NOMO-1 (cell line): Measurements from ENCODE around the gene BTBD7.
"Not testable (repeated sequence)": the region's sequence is repeated elsewhere in the genome, so short reads cannot be mapped to it uniquely, and the experiment has no call there.

ENCODE experiments used
- DNase-seq, 2 experiments: peaks; one replicate each; lab custom pipeline; 2025; ENCODE audit not compliant: unreplicated experiment in 2 of 2; lab: John Stamatoyannopoulos, UW

BTBD7 gene, protein sequence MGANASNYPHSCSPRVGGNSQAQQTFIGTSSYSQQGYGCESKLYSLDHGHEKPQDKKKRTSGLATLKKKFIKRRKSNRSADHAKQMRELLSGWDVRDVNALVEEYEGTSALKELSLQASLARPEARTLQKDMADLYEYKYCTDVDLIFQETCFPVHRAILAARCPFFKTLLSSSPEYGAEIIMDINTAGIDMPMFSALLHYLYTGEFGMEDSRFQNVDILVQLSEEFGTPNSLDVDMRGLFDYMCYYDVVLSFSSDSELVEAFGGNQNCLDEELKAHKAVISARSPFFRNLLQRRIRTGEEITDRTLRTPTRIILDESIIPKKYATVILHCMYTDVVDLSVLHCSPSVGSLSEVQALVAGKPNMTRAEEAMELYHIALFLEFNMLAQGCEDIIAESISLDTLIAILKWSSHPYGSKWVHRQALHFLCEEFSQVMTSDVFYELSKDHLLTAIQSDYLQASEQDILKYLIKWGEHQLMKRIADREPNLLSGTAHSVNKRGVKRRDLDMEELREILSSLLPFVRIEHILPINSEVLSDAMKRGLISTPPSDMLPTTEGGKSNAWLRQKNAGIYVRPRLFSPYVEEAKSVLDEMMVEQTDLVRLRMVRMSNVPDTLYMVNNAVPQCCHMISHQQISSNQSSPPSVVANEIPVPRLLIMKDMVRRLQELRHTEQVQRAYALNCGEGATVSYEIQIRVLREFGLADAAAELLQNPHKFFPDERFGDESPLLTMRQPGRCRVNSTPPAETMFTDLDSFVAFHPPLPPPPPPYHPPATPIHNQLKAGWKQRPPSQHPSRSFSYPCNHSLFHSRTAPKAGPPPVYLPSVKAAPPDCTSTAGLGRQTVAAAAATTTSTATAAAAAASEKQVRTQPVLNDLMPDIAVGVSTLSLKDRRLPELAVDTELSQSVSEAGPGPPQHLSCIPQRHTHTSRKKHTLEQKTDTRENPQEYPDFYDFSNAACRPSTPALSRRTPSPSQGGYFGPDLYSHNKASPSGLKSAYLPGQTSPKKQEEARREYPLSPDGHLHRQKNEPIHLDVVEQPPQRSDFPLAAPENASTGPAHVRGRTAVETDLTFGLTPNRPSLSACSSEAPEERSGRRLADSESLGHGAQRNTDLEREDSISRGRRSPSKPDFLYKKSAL

DNA sequence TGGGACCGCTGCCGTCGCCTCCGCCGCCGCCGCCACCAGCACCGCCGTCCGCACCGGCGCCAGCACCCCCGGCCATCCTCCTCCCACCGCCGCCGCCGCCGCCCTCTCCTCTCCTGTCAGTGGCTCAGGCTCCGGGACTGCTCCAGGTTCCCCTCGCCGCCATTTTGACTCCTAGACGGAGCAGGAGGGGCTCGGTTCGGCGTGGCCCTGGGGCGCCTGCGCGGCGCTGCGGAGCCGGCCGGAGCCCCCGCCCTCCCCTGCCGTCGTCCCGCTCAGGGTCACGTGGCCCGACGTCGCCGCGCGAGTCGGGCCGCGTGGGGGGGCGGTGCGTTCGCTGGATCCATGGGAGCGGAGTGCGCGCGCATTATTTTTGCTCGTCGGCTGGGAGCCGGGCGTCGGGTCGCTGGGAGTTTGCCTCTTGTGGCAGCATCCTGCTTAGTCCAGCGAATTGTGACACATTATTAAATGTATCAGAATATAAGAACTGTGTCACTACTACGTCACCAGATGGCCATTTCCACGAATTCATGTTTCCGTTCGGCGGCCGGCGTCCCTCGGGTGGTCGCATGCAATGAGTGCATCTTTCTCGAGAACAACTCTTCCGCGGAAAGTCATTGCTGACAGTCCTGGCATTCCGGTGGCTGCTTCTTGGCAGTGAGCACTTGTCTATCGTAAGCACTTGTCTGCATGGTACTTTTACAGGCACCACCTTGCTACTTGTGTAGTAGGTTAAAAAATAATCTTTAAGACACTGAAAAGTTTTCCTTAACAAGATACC lies at the start of gene BTBD7:
TSS of gene BTBD7 (minus strand) at position 184 of the 778 bp plus-strand sequence. CDS start 36,985 bp downstream, outside the sequence.
- DNase-seq = peak; percentile 93 to 95

DNA sequence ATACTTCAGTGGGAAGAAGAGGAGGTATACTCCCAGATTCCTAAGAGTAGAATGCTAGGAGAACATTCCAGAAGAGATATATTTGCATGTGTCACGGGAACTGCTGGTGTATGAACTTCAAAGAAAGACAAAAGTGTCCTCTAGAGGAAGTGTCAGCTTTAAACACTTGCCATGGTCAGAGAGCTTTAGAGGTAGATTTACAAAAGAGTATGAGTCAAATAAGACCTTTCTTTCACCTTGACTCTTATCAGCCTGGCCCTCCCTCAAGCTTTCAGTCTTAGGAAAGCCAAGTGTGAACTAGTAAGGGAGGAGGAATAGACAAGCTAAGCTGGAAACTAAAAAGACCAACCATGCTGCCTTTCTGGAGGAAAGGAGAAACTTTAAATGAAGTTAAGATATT lies 48.8 kb upstream of the BTBD7 start:
- no peak for DNase-seq

DNA sequence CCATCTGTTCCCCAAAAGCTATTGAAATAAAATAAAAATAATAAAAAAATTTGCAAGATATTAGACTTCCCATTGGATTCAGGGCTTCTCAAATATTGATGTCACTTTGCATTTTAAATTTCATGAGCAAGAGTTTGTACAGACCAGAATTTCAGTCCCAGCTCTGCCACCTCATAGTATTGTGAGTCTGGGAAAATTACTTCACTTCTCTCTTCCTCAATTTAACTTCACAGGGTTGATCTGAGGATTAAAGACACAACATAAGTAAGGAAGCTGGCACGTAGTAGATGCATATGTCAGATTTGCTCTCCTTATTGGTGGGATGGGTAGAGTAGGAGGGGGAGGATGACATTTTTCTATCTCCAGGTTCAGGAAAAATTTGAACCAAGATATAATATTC lies 47.0 kb upstream of the BTBD7 start:
- DNase-seq = peak; percentile 23 to 81

DNA sequence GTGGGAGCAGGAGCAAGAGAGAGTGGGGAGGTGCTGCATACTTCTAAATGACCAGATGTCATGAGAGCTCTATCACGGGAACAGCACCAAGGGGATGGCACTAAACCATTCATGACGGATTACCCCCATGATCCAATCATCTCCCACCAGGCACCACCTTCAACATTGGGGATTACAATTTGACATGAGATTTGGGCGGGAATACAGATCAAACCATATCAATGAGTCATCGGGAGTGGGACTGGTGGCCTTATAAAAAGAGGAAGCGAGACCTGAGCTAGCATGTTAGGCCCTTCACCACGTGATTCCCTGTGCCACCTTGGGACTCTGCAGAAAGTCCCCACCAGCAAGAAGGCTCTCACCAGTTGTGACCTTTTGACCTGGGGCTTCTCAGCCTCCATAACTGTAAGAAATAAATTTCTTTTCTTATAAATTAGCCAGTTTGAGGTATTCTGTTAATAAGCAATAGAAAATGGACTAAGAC lies 42.9 kb upstream of the BTBD7 start:
- DNase-seq = peak; percentile 89 to 92

GRCh38 chr14:93369713-93370266 lies 37.0 kb upstream of the BTBD7 start:
- DNase-seq = peak; percentile 68 to 92

GRCh38 chr14:93368996-93369712 lies 36.3 kb upstream of the BTBD7 start:
- DNase-seq = peak; percentile 37 to 81

- DNase-seq = not testable (repeated sequence)
Observed at GRCh38 chr14:93354873-93355272, 22.0 kb upstream of the BTBD7 start.

GRCh38 chr14:93348292-93348691 lies 15.5 kb upstream of the BTBD7 start:
- DNase-seq = no peak

- DNase-seq = no peak
Observed at GRCh38 chr14:93347850-93348249, 15.0 kb upstream of the BTBD7 start.

DNA sequence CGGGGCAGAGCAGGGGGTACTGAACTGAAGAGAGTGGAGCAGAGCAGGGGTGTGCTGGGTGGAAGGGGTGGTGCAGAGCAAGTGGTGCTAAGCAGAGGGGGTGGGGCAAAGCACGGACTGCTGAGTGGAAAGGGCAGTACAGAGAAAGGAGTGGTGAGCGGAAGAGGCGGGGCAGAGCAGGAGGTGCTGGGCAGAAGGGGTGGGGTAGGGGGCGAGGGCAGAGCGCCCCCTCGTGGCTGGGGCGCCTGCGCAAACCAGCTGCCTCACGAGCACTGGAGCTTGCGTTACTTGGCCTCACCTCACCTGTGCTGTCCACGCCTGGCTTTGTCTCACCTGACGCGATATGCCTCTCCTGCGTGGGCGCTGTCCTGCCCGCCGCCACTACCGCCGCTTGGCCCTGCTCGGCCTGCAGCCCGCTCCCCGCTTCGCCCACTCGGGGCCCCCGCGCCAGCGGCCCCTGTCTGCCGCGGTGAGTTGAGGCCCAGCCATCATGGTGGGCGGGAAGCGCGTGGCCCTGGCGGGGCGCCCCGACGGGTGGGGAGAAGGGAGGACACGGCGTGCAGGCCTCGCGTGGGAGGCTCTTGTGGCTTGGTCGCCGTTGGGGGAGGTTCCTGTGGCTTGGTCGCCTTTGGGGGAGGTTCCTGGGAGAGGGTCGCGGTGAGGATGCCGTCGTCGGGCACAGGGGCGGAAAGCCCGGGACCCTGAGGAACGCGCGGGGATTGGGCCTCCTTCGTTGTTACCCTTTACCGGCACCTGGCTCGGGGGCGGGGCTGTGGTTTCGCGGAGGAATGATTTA lies 14.3 kb upstream of the BTBD7 start, which contains the start of gene COX8C:
TSS of gene COX8C (plus strand) at position 257 of the 796 bp plus-strand sequence. CDS start at position 344, 87 bp downstream.
- no peak for DNase-seq

DNA sequence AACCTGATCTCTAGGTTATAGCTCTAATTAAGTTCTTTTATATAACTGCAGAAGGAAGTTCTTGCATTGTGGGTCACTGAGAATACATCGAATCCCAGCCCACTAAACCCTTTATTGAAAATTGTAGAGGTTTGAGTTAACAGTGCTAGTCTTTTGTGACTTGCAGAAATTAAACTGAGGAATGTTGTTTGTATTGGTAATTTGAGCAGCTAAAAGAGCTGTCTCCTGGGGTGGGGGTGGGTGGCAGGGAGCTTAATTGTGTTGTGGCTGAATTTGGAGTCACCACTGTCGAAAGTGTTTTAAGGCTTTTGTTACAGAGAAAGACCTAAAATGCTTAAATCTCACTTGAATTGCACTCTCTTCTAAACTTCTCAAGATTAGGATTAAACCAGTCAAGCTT lies 11.0 kb upstream of the BTBD7 start:
- DNase-seq = no peak

DNA sequence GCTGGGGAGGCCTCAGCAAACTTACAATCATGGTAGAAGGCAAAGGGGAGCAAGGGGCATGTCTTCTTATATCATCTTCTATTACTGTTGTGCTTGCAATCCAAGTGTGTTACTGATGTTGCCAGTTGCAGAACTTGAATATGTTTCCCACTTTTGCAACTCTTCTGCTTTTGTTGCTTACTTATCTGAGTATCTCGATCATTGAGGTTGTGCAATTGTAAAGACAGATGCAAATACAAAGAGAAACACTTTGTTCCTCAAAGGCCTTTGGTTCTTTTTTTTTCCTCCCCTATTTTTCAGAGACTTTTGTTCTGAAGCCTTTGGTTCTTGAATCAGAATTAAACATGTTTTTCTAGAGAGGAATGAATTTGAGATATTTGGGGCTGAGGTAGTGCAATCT lies 10.4 kb upstream of the BTBD7 start:
- peak; percentile 52 to 90 for DNase-seq

DNA sequence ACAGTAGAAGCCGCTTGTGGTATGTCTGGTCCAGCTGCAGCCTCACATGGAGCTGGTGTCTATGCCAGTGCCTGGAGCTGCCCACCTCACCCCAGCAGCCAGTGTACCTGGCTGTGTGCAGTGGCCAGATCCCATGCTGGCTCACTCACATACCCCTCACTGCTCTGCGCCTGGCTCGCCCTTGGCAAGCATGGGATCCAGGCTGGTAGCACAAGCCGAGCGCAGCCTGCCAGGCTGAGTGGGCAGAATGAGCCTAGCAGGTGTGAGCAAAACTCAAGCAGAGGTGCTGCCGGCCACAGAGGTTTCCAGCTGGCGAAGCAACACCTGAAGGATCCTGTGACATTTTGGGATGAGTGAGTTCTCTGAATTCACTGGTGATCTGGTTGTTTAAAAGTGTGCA lies 5.0 kb upstream of the BTBD7 start:
- DNase-seq = no peak

- no peak for DNase-seq
Observed at GRCh38 chr14:93337143-93337753, 4.4 kb upstream of the BTBD7 start.

DNA sequence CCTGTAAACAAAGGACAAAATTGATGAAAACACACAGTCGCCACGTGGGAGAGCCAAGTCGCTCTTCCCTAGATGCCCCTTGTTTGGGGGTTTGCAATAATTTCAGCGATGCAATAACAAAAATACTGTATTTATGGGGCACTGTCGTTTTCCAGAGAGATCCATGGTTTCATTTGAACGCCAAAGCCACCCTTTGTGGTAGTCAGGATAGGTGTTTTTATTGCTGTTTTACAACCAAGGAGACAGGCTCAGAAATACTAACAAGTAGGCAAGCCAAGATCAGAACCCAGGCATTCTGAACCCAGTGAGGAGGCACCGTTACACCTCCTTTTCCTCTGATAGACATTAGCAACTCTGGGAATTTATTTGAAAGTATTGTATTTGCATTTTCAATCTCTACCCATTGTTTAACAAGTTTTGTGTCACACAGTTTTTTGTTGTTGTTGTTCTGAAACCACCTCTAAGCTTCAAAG lies 831 bp upstream of the BTBD7 start:
- DNase-seq = no peak

DNA sequence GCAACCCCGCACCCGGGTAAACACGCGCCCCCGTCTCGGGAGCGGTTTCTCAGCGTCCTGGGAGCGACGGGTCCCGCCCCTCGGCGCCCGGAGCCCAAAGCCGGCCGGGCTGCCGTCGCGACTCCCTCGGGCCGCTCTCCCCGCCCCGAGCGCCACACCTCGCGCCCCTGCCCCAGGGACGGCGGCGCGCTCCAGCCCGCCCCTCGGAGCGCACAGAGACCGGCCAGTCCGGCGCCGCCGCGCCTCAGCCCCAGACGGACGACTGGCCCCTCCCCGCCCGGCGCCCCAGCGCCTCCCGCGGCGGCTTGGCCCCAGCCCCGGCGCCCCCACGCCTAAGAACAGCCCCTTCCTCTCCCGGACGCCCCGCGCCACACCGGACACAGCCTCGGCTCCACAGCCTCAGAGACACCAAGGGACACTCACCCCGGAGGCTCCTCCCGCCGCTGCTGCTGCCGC lies 411 bp downstream of the BTBD7 start:
- peak in 1 of 2 experiments; percentile 39 for DNase-seq

GRCh38 chr14:93331728-93332396 lies 974 bp downstream of the BTBD7 start:
- no peak for DNase-seq
